Stimulated activated CD8-positive, alpha-beta memory T cell treated with anti-CD3 and anti-CD28 coated beads, Interleukin-4, amount 100 ng/mL, for 1 hour (primary cell): Measurements from ENCODE around the gene TMEM174.
"Not testable (repeated sequence)": the region's sequence is repeated elsewhere in the genome, so short reads cannot be mapped to it uniquely, and the experiment has no call there.

Experiments used
- DNase-seq, 2 donors: peaks; one replicate each; pipeline ENCODE4 v3.0.0-alpha.2; 2020; ENCODE audit warnings: low read depth in 2 of 2, low spot score in 1 of 2

The TMEM174 gene

DNA sequence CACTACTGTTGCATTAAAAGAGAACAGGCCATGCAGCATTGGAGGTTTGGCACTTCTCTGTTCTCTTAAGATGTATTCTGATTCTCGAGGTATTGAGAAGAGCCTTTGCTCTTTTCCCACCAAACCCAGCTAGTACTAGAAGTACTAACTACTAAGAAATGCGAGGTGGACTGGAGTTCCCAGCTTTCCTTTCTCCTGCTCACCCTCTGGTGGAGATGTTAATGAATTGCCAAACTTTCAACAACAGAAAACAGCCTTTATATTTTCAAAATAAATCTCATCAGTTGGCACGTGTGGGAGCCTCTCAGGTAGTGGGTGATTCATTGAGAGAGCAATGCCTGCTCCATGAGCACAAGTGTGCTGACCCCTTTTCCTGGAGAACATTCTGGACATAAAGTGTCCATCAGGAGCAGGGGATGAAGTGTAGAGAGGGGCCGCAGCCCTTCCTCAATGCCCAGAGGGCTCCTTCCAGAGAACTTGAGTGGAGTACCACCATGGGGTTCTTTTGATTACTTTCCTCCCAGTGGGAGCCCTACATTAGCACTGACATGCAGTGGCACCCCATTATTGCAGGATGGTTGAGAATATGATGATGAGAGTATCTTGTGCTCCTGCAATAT, 45.7 kb downstream of the TMEM174 start:
- DNase-seq: no peak

DNA sequence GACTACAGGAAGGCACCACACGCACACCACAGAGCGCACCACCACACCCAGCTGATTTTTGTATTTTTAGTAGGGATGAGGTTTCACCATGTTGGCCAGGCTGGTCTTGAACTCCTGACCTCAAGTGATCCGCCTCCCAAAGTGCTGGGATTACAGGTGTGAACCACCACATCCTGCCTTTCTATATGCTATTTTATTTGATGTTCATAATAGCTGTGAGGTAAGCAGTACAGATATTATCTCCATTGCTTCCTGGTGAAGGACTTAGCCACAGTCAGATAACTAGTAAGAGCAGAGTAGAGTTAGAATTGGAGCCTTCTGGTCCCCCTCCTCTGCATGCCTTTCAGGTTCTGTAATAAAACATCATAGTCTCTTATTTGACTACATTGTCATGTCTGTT, 46.3 kb downstream of the TMEM174 start:
- DNase-seq: not testable (repeated sequence)

DNA sequence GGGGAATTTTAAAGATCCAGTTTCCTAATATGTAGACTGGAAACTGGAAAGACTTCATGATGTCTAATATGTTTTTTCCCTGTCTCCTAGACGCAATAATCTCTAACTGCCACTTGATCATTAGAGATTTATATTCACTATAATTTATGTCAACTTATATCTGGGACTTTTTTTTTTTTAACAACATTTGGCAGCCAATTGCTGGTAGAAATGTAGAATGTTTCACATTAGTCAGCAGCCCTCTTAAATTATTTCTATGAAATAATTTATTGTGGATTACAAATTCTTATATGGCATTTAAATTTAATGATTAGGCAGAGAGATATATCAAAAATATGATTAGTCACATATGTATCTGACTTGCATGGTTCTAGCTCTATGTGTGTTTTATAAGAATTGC, 48.2 kb downstream of the TMEM174 start:
- DNase-seq: no peak

DNA sequence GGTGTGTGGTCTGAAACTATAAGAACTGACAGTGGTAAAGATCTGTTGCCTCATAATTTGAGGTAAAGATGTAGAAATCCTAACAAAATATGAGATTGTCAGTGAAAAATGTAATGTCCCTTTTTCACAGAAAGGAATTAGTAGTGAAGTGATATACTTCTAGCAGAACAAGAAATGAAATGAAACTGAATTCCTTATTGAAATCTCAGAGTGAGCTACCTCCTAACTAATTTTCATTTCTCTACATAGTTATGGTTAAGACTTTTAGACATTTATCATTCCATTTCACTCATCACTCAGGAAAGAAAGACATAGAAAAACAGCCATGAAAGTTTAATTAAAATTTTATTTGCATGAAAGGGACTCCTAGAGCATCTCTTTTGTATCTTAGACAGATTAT, 48.7 kb downstream of the TMEM174 start:
- no peak for DNase-seq

DNA sequence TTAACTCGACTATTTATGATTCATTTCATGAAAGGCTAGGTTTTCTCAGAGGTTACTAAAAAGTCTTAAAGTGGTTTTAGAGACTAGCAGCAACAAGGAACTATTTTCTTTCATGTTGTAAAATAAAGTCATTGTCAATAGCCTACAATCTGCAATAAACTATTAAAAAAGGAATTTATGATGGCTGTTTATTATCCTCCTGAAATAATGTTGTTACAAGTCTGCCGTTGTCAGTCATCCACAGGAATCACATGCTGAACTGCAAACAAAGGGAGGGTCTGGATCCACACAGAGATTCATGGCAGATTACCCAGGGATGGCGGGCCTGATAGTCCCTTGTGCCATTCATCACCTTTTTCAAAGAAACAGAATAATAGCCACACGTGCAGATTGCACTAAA, 49.2 kb downstream of the TMEM174 start:
- DNase-seq: no peak
